MCF 10A (cell line): ENCODE results near the gene ANO8. TPM values are rescaled to one million over a fixed set of nuclear protein-coding genes. Genes with fewer than 3 reads are reported as not detected.

ENCODE experiments used
- BruUV-seq: library from RNA; stranded (reverse); fragments of 400-500 nt; replicated peaks from 2 replicates; lab custom pipeline; 2021; lab: Mats Ljungman, UMichigan
- CTCF ChIA-PET: fragments of 300-600 bp; sonication (Branson Sonifier 250); formaldehyde crosslinking; extraction: SDS; loops from one replicate; lab custom pipeline; 2021; ENCODE audit warnings: antibody characterized with exemption, inconsistent platforms; lab: Yijun Ruan, JAX
- POLR2A ChIA-PET: fragments of 300-600, 350-650 bp; sonication (Branson Sonifier 250); formaldehyde crosslinking; extraction: SDS; loops from one replicate; lab custom pipeline; 2020; ENCODE audit warnings: antibody characterized with exemption, inconsistent platforms; lab: Yijun Ruan, JAX
- DNase-seq: peaks from one replicate; pipeline ENCODE4 v3.0.0-alpha.2; 2018; ENCODE audit not compliant: unreplicated experiment
- H3K27ac Mint-ChIP-seq: one replicate; pipeline ENCODE4 v1.8.0; 2022; ENCODE audit warnings: mild to moderate bottlenecking, low read depth, mixed read lengths; ENCODE audit not compliant: unreplicated experiment
- H3K27me3 Mint-ChIP-seq: one replicate; pipeline ENCODE4 v1.8.0; 2022; ENCODE audit warnings: mixed read lengths; ENCODE audit not compliant: insufficient read depth, unreplicated experiment
- H3K36me3 Mint-ChIP-seq: one replicate; pipeline ENCODE4 v1.8.0; 2022; ENCODE audit warnings: mild to moderate bottlenecking, moderate library complexity, mixed read lengths; ENCODE audit not compliant: insufficient read depth, unreplicated experiment
- H3K4me1 Mint-ChIP-seq: one replicate; pipeline ENCODE4 v1.8.0; 2022; ENCODE audit warnings: mixed read lengths; ENCODE audit not compliant: insufficient read depth, unreplicated experiment
- H3K4me3 Mint-ChIP-seq: one replicate; pipeline ENCODE4 v1.8.0; 2022; ENCODE audit warnings: mild to moderate bottlenecking, moderate library complexity, mixed read lengths; ENCODE audit not compliant: unreplicated experiment
- H3K9me3 Mint-ChIP-seq: one replicate; pipeline ENCODE4 v1.8.0; 2022; ENCODE audit warnings: mixed read lengths; ENCODE audit not compliant: unreplicated experiment
- intact Hi-C: fragments of 100-400 bp; cut with micrococcal nuclease; formaldehyde crosslinking; loops from 2 replicates; pipeline ENCODE4 v1.14.1; 2022
- total RNA-seq: library from RNA; stranded (reverse); gene quantifications from 2 replicates; pipeline ENCODE4 v1.2.3, GENCODE V29; 2022
- TF ChIP-seq, protein P1 (sequence below): fragments of 200-600 bp; IDR thresholded peaks from one replicate; pipeline ENCODE4 v1.8.0; 2022; ENCODE audit warnings: antibody characterized with exemption, mild to moderate bottlenecking; ENCODE audit not compliant: unreplicated experiment

Gene ANO8
- total RNA-seq, 1 experiment from 2014 or later, result 13.0 TPM

DNA sequence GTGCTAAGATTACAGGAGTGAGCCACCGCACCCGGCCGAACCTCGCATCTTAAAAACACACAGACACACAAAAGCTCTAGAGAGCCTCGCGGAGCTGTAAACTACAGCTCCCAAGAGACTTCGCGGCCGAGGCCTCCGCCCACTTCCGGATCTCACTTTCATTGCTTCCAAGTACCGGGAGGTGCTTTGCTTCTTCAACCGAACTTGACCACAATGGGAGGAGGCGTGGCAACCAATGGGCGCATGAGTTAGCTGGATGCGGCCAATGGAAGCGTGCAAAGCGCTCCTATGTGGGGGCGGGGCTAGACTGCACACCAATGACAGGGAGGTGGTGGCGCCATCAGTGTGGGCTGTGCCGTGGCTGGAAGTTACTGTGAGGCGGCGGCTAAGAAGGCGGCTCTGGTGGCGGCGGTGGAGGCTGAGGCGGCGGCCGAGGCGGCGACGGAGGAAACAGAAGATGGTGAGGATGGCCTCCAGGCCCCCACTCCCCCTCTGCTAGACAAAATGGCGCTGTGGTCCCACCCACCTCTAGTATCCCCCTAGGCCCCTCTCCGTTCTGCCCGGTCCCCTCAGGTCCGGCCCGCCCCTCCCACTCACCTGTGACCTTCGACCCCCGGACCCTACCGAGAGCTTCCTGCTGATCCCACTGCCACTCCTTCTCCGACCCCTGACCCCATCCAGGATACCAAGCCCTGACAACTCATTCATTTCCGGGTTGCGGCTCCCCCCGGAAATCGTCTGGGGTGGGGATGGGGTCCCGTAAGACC, 25.3 kb downstream of the ANO8 start, which contains the start of gene DDA1:
Gene DDA1, plus strand, starts transcription at position 366 of the 767 bp plus-strand sequence. Its CDS starts 92 bp downstream, at position 458.
- peak; percentile 100 for DNase-seq
- Mint-ChIP-seq H3K27me3 (no peaks in the 10 kb centered on the region), H3K4me3 (peak within 1 kb of the TSS; percentile 88), H3K9me3 (no peaks in the 10 kb centered on the region), H3K4me1 (peaks cover 38% of the 10 kb centered on the region), H3K36me3 (peaks cover 27% of the 10 kb centered on the region), H3K27ac (peak within 1 kb of the TSS; percentile 73)
- intact Hi-C loops, result loop anchor here (1.0 kb wide), 1 partner anchor 8 kb away; no protein-coding TSS in a partner anchor
- ChIA-PET POLR2A (interaction anchor here (0.6 to 10.5 kb wide), 23 partner anchors 8 to 634 kb away, joined by 3 to 152 read pairs (median 4); partner anchors contain the start of genes ANO8, BABAM1, GTPBP3 and USE1), CTCF (interaction anchor here (0.6 to 2.0 kb wide), 7 partner anchors 12 to 545 kb away, joined by 3 to 8 read pairs (median 3); no protein-coding TSS in a partner anchor)
- TF ChIP-seq, protein P1, sequence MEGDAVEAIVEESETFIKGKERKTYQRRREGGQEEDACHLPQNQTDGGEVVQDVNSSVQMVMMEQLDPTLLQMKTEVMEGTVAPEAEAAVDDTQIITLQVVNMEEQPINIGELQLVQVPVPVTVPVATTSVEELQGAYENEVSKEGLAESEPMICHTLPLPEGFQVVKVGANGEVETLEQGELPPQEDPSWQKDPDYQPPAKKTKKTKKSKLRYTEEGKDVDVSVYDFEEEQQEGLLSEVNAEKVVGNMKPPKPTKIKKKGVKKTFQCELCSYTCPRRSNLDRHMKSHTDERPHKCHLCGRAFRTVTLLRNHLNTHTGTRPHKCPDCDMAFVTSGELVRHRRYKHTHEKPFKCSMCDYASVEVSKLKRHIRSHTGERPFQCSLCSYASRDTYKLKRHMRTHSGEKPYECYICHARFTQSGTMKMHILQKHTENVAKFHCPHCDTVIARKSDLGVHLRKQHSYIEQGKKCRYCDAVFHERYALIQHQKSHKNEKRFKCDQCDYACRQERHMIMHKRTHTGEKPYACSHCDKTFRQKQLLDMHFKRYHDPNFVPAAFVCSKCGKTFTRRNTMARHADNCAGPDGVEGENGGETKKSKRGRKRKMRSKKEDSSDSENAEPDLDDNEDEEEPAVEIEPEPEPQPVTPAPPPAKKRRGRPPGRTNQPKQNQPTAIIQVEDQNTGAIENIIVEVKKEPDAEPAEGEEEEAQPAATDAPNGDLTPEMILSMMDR, result no peak
- BruUV-seq, result TSS peak; percentile 55

DNA sequence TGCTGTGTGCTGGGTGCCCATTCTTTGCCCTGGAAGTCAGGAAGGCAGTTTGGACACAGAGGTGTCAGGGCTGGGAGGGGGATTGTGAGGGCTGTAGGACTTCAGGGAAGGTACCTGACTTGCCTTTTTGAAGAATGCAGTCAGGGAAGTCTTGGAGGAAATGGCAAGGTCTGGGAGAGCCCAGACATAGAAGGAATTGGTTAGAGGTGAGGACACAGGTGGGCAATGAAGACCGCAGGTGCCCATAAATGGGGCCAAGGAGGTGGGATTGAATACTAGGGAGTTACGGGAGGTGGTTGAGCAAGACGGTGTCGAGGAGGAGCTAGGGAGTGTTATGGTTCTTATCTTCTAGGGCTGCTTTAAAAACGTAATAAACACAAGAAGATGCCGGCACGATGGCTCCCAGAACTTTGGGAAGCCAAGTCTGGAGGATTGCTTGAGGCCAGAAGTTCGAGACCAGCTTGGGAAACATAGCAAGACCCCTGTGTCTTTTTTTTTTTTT, 26.7 kb downstream of the ANO8 start:
- Mint-ChIP-seq H3K4me3 (peak overlapping the region; percentile 78), H3K4me1 (peaks cover 45% of the 10 kb centered on the region), H3K36me3 (peaks cover 19% of the 10 kb centered on the region), H3K9me3 (no peaks in the 10 kb centered on the region), H3K27me3 (no peaks in the 10 kb centered on the region), H3K27ac (no peak overlapping the region)
- intact Hi-C loops, result no loop called here
- DNase-seq, result no peak
- ChIA-PET CTCF (interaction anchor here (0.8 to 2.2 kb wide), 2 partner anchors 16 to 78 kb away, joined by 3 to 7 read pairs; no protein-coding TSS in a partner anchor), POLR2A (interaction anchor here (1.7 to 10.5 kb wide), 3 partner anchors 9 to 26 kb away, joined by 5 to 152 read pairs (median 10); partner anchors contain the start of genes ANO8 and GTPBP3)
- TF ChIP-seq, protein P1, result no peak
- no TSS peak for BruUV-seq

DNA sequence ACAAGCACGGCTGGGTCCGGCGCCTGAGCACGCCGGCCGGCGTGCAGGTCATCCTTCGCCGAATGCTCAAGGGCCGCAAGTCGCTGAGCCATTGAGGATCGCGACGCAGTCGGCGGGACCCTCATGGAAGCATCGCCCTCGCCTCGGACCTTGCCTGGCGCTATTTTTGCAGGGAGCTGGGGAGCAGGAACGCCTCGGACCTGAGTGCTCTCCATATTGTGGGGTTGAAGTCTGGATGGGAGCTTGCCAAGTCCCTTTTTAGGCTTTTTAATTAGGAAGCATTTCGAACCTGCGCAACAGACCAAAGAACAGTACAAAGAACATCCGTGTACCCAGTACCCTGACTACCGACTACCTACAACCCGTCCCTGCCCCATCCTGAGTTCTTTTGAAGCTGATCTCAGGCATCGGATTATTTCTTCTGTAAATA, 28.4 kb downstream of the ANO8 start:
- Mint-ChIP-seq H3K36me3 (peaks cover 19% of the 10 kb centered on the region), H3K27ac (peak overlapping the region; percentile 39), H3K4me1 (peaks cover 35% of the 10 kb centered on the region)

More for the DNA sequence above, 28.4 kb downstream of the ANO8 start:
- BruUV-seq, result TSS peak; percentile 13
- POLR2A ChIA-PET, result interaction anchor here (0.6 to 10.5 kb wide), 16 partner anchors 9 to 995 kb away, joined by 3 to 152 read pairs (median 4); partner anchors contain the start of genes ANO8, GTPBP3, HAUS8 and MVB12A
- Mint-ChIP-seq H3K27me3 (no peaks in the 10 kb centered on the region), H3K4me3 (peak overlapping the region; percentile 78), H3K9me3 (no peaks in the 10 kb centered on the region)
- intact Hi-C loops, result no loop called here
- no peak for DNase-seq
- TF ChIP-seq, protein P1, result no peak
- CTCF ChIA-PET, result interaction anchor here (0.6 to 2.2 kb wide), 10 partner anchors 10 to 368 kb away, joined by 3 to 9 read pairs (median 4); no protein-coding TSS in a partner anchor
